Astrocyte (in vitro differentiated cells and primary cell): Measurements from ENCODE around the gene TTYH2. TPM values are rescaled to one million over a fixed set of nuclear protein-coding genes. Genes with fewer than 3 reads are reported as not detected.

Source experiments
- DNase-seq: peaks from one replicate; pipeline ENCODE4 v3.0.0-alpha.2; 2010; ENCODE audit warnings: low read depth
- FAIRE-seq: peaks from 2 replicates; lab custom pipeline; 2011; peaks lifted over from hg19 to GRCh38; lab: Jason Lieb, UNC
- H2AFZ ChIP-seq: 2 replicates; pipeline ENCODE4 v1.6.0; 2012; ENCODE audit warnings: low read depth, low read length, inconsistent platforms
- H3K27ac ChIP-seq: 2 replicates; pipeline ENCODE4 v1.5.1; 2011; ENCODE audit warnings: low read depth, low read length, inconsistent platforms
- H3K27me3 ChIP-seq: 2 replicates; pipeline ENCODE4 v1.6.0; 2011; ENCODE audit warnings: low read length, inconsistent platforms; ENCODE audit not compliant: insufficient read depth
- H3K36me3 ChIP-seq: 2 replicates; pipeline ENCODE4 v1.5.1; 2011; ENCODE audit warnings: low read length, inconsistent platforms; ENCODE audit not compliant: insufficient read depth
- H3K4me1 ChIP-seq: 2 replicates; pipeline ENCODE4 v1.5.1; 2011; ENCODE audit warnings: low read length, inconsistent platforms; ENCODE audit not compliant: insufficient read depth
- H3K4me2 ChIP-seq: 2 replicates; pipeline ENCODE4 v1.6.0; 2012; ENCODE audit warnings: low read length, inconsistent platforms
- H3K4me3 ChIP-seq: 2 replicates; pipeline ENCODE4 v1.5.1; 2011; ENCODE audit warnings: low read depth, mild to moderate bottlenecking, low read length, inconsistent platforms; ENCODE audit not compliant: insufficient read depth
- H3K79me2 ChIP-seq: 2 replicates; pipeline ENCODE4 v1.6.0; 2012; ENCODE audit warnings: mild to moderate bottlenecking, low read length, inconsistent platforms; ENCODE audit not compliant: insufficient read depth
- H3K9ac ChIP-seq: 2 replicates; pipeline ENCODE4 v1.6.0; 2012; ENCODE audit warnings: mild to moderate bottlenecking, low read length, inconsistent platforms
- H3K9me3 ChIP-seq: 2 replicates; pipeline ENCODE4 v1.5.1; 2012; ENCODE audit warnings: low read depth, mild to moderate bottlenecking, low read length, inconsistent platforms; ENCODE audit not compliant: insufficient read depth
- H4K20me1 ChIP-seq: 2 replicates; pipeline ENCODE4 v1.6.0; 2012; ENCODE audit warnings: low read length, inconsistent platforms; ENCODE audit not compliant: insufficient read depth
- H3K27ac Mint-ChIP-seq: one replicate; pipeline ENCODE4 v1.8.0; 2021; ENCODE audit warnings: mild to moderate bottlenecking, mixed read lengths; ENCODE audit not compliant: unreplicated experiment
- H3K27me3 Mint-ChIP-seq: one replicate; pipeline ENCODE4 v1.8.0; 2021; ENCODE audit warnings: low read depth, mixed read lengths; ENCODE audit not compliant: unreplicated experiment
- H3K36me3 Mint-ChIP-seq: one replicate; pipeline ENCODE4 v1.8.0; 2021; ENCODE audit warnings: low read depth, mixed read lengths; ENCODE audit not compliant: unreplicated experiment
- H3K4me1 Mint-ChIP-seq: one replicate; pipeline ENCODE4 v1.8.0; 2021; ENCODE audit warnings: low read depth, mixed read lengths; ENCODE audit not compliant: unreplicated experiment
- H3K4me3 Mint-ChIP-seq: one replicate; pipeline ENCODE4 v1.8.0; 2021; ENCODE audit warnings: mild to moderate bottlenecking, moderate library complexity, mixed read lengths; ENCODE audit not compliant: unreplicated experiment
- H3K9me3 Mint-ChIP-seq: one replicate; pipeline ENCODE4 v1.8.0; 2021; ENCODE audit warnings: mild to moderate bottlenecking, mixed read lengths; ENCODE audit not compliant: unreplicated experiment
- EZH2 ChIP-seq: IDR thresholded peaks from 2 replicates; pipeline ENCODE4 v1.6.1; 2012; ENCODE audit warnings: mild to moderate bottlenecking, low read length, inconsistent platforms; ENCODE audit not compliant: insufficient read depth
- total RNA-seq: library from RNA; stranded (reverse); gene quantifications from 2 replicates; pipeline ENCODE4 v1.2.1, GENCODE V29; 2021
- TF ChIP-seq, protein P1 (sequence below): IDR thresholded peaks from 2 replicates; pipeline ENCODE4 v1.5.1; 2011; ENCODE audit warnings: low read depth, mild to moderate bottlenecking, inconsistent platforms, low read length, moderate library complexity; ENCODE audit not compliant: insufficient read depth

Gene TTYH2
- total RNA-seq, 1 donor from 2014 or later = 8.0 TPM

DNA sequence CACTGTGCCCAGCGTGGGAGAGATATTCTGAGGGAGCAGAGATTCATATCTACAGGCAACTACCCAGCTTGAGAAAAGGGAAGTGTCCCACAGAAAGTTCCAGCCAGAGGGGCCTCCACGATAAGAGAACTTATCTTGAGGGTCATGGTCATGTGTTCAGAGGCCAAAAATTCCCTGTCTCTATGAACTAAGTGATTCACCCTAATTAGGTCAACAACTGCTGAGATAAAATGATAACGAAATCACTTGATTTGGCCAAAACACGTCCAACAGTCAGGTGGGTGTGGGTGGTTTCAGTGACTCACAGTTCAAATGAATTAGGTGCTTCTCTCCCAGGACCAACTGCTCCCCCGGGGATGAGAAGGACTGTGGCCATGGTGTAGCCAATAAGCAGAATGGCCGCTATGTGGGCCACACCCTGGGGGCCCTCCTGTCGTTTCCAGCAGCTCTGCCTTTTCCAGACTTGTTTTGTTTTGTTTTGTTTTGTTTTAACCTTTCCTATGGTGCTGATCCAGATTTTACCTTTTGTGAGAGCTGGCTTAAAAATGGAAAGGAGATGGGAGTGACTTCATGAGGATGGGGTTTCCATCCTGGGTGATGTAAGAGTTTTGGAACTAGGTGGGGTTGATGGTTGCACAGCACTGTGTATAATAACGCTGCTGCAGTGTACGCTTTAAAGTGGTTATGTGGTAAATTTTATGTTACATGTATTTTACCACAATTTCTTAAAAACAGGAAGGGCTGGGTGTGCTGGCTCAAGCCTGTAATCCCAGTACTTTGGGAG is 69.4 kb downstream of the TTYH2 start:
- no peak overlapping the region for H2AFZ ChIP-seq
- DNase-seq (peak; percentile 77), FAIRE-seq (no peak)
- TF ChIP-seq, protein P1, sequence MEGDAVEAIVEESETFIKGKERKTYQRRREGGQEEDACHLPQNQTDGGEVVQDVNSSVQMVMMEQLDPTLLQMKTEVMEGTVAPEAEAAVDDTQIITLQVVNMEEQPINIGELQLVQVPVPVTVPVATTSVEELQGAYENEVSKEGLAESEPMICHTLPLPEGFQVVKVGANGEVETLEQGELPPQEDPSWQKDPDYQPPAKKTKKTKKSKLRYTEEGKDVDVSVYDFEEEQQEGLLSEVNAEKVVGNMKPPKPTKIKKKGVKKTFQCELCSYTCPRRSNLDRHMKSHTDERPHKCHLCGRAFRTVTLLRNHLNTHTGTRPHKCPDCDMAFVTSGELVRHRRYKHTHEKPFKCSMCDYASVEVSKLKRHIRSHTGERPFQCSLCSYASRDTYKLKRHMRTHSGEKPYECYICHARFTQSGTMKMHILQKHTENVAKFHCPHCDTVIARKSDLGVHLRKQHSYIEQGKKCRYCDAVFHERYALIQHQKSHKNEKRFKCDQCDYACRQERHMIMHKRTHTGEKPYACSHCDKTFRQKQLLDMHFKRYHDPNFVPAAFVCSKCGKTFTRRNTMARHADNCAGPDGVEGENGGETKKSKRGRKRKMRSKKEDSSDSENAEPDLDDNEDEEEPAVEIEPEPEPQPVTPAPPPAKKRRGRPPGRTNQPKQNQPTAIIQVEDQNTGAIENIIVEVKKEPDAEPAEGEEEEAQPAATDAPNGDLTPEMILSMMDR = no peak
- no peak for TF ChIP-seq EZH2
- Mint-ChIP-seq H3K4me3 (no peak overlapping the region), H3K36me3 (no peaks in the 10 kb centered on the region), H3K4me1 (no peaks in the 10 kb centered on the region), H3K27me3 (peaks cover 10% of the 10 kb centered on the region), H3K27ac (no peak overlapping the region), H3K9me3 (no peaks in the 10 kb centered on the region)
- H3K79me2 ChIP-seq = no peaks in the 10 kb centered on the region
- H3K36me3 ChIP-seq = no peaks in the 10 kb centered on the region
- no peak overlapping the region for H3K27ac ChIP-seq
- no peaks in the 10 kb centered on the region for H3K4me1 ChIP-seq
- no peak overlapping the region for H3K4me3 ChIP-seq
- H3K9me3 ChIP-seq = no peaks in the 10 kb centered on the region
- peaks cover 2% of the 10 kb centered on the region for H3K27me3 ChIP-seq
- H3K4me2 ChIP-seq = no peak overlapping the region
- no peak overlapping the region for H3K9ac ChIP-seq
- H4K20me1 ChIP-seq = no peaks in the 10 kb centered on the region

DNA sequence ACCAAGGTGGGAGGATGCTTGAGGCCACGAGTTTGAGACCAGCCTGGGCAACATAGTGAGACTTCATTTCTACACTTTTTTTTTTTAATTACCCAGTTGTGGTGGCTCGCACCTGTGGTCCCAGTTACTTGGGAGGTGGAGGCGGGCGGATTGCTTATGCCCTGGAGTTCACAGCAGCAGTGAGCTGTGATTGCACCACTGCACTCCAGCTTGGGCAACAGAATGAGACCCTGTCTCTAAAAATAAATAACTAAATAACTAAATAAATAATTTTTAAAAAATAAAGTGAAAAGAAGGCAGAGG is 70.0 kb downstream of the TTYH2 start:
- no peak overlapping the region for H3K4me3 ChIP-seq
- no peak overlapping the region for H3K4me2 ChIP-seq
- no peak for FAIRE-seq
- Mint-ChIP-seq H3K27ac (no peak overlapping the region), H3K27me3 (peaks cover 10% of the 10 kb centered on the region), H3K4me3 (no peak overlapping the region), H3K36me3 (no peaks in the 10 kb centered on the region), H3K4me1 (no peaks in the 10 kb centered on the region), H3K9me3 (no peaks in the 10 kb centered on the region)
- no peak overlapping the region for H3K9ac ChIP-seq
- peaks cover 2% of the 10 kb centered on the region for H3K27me3 ChIP-seq
- no peaks in the 10 kb centered on the region for H3K36me3 ChIP-seq
- no peaks in the 10 kb centered on the region for H3K4me1 ChIP-seq
- no peak for TF ChIP-seq EZH2
- TF ChIP-seq, protein P1 = no peak
- H4K20me1 ChIP-seq = no peaks in the 10 kb centered on the region
- no peak overlapping the region for H3K27ac ChIP-seq
- no peak for DNase-seq
- H3K79me2 ChIP-seq = no peaks in the 10 kb centered on the region
- H3K9me3 ChIP-seq = no peaks in the 10 kb centered on the region
- H2AFZ ChIP-seq = no peak overlapping the region

DNA sequence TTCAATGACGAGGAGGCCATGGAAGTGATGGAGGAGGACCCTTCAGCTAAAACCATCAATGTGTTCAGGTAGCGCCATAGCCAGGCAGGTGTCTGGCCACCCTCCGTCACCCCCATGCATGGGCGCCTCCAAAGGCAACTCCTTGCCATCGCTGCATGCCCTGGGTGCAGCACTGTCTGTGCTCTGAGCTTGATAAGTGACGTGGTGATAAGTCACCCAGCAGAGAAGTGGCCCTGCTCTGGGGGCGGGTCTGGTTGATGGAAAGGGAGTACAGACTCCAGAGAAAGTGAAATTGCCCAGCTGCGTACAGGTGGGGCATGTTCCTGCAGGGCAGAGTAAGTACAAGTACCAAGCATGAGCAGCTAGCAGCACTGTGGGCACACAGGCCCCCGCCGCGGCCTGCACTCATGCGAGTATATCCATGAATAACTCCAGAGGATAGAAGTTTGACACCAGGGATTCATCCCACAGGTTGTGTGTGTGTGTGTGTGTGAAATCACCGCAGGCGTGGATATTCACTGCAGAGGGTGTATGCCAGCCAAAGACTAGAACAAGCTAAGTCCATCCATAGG is 73.7 kb downstream of the TTYH2 start:
- H3K27me3 Mint-ChIP-seq = peaks cover 10% of the 10 kb centered on the region
- Histone ChIP-seq H3K4me3 (no peak overlapping the region), H3K79me2 (no peaks in the 10 kb centered on the region), H4K20me1 (no peaks in the 10 kb centered on the region), H3K4me2 (no peak overlapping the region), H3K27ac (no peak overlapping the region), H3K4me1 (no peaks in the 10 kb centered on the region), H3K9me3 (no peaks in the 10 kb centered on the region), H2AFZ (no peak overlapping the region), H3K36me3 (no peaks in the 10 kb centered on the region), H3K9ac (no peak overlapping the region), H3K27me3 (peaks cover 2% of the 10 kb centered on the region)
- no peaks in the 10 kb centered on the region for H3K36me3 Mint-ChIP-seq
- H3K27ac Mint-ChIP-seq = no peak overlapping the region
- no peaks in the 10 kb centered on the region for H3K9me3 Mint-ChIP-seq
- H3K4me3 Mint-ChIP-seq = no peak overlapping the region
- FAIRE-seq (no peak), DNase-seq (no peak)
- peaks cover 5% of the 10 kb centered on the region for H3K4me1 Mint-ChIP-seq
- no peak for TF ChIP-seq EZH2
- TF ChIP-seq, protein P1 = no peak
